Upper lobe of left lung (tissue), 4 donors: ENCODE results near the gene AHSG.

ENCODE experiments used
- CTCF ChIP-seq, 6 experiments: fragments of 450-650 bp in 4 of 6; fragments of 200-600 bp in 2 of 6; sonication (generic) in 2 of 6; IDR thresholded peaks; one replicate each; pipeline ENCODE4 v1.5.1; 2016 to 2019; ENCODE audit warnings: antibody characterized with exemption in 6 of 6
- POLR2A ChIP-seq, 4 donors: fragments of 450-650 bp; IDR thresholded peaks; one replicate each; pipeline ENCODE4 v1.5.1; 2016 to 2017; ENCODE audit warnings: antibody characterized with exemption in 4 of 4, mild to moderate bottlenecking in 2 of 4
- POLR2AphosphoS5 ChIP-seq, 2 donors: sonication (generic); formaldehyde crosslinking; IDR thresholded peaks; one replicate each; pipeline ENCODE4 v1.5.1; 2017; ENCODE audit warnings: antibody characterized with exemption in 2 of 2

- TF ChIP-seq POLR2A (IDR thresholded peaks at IDR 0.05) (no peak), CTCF (IDR thresholded peaks at IDR 0.05) (no peak), POLR2AphosphoS5 (IDR thresholded peaks at IDR 0.05) (no peak)
Observed at GRCh38 chr3:186670155-186670554, 57.3 kb downstream of the AHSG start.
